ENCODE measurements around the gene VPS52. TPM values are rescaled to one million over a fixed set of nuclear protein-coding genes. Genes with fewer than 3 reads are reported as not detected.
A peak's percentile ranks its signal among the peaks of the same experiment; 100 is the strongest.

VPS52 gene
- total RNA-seq, 1 experiment from 2014 or later, result 58.2 TPM

DNA sequence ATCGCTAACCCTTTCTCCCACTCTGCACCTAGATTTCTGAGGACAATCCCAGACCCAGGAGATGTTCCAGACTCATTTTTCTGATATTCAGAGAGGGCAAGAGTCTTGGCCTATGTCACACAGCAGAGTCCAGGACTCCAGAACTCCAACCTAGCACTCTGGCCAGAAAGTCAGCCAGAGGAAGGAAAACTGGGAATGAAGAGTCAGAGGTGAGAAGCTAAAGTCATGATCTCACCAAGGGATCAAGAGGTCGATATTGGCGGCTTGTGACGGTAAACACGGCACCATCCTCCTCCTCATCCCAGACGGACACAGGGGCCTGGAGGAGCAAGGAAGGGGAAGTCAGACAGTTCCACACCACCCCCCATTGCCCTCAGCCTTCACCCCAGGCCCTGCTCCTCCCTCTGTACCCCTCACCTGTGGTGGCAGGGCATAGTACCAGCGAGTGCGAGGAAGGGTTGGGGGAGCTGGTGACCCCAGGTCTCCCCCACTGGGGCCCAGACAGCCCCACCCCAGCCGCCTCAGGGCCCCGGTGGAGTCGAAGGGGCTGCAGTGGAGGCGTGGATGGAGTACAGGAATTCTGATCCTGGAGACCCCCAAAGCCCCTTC is 25.2 kb upstream of the VPS52 start:
- Histone ChIP-seq H3K4me1 (ENCODE audit: control insufficient read depth in 1 of 2, insufficient read depth in 2 of 2, low read length in 2 of 2) (peaks cover 6 to 26% of the 10 kb centered on the region in 2 experiments; a peak in 3 of 4 replicates), H3K79me2 (ENCODE audit: insufficient read depth, low read length) (peaks cover 23% of the 10 kb centered on the region), H3K27me3 (ENCODE audit: insufficient read depth, low read length) (no peaks in the 10 kb centered on the region), H3K9me3 (ENCODE audit: control insufficient read depth in 1 of 2, insufficient read depth in 1 of 2, low read depth in 1 of 2, low read length in 2 of 2) (no peaks in the 10 kb centered on the region), H3K9ac (ENCODE audit: low read length) (peak overlapping the region; percentile 84), H3K27ac (ENCODE audit: low read depth, low read length) (peak overlapping the region; percentile 96), H3K4me3 (replicated peaks in 1 of 2; ENCODE audit: low read depth in 1 of 2, low read length in 2 of 2) (peak overlapping the region; percentile 76 to 85), H4K20me1 (ENCODE audit: insufficient read depth) (no peaks in the 10 kb centered on the region), H3K9me2 (ENCODE audit: insufficient read depth) (no peaks in the 10 kb centered on the region), H3K36me3 (ENCODE audit: control insufficient read depth in 1 of 2, insufficient read depth in 2 of 2, low read length in 2 of 2) (peaks cover 1 to 8% of the 10 kb centered on the region in 2 experiments; a peak in 3 of 4 replicates), H2AFZ (ENCODE audit: low read depth, low read length, poor library complexity, severe bottlenecking) (no peak overlapping the region), H3K4me2 (ENCODE audit: low read length) (peak overlapping the region; percentile 100)
- intact Hi-C loops (cut with micrococcal nuclease), result loop anchor here (5.0 kb wide), 2 partner anchors 115 to 130 kb away; partner anchors contain the start of gene PHF1
- no peak for ATAC-seq
- RAD21 ChIA-PET (ENCODE audit: low non-redundant PET in 1 of 2, low total read pairs in 2 of 2, uncharacterized antibody in 2 of 2, unreplicated experiment in 2 of 2), result no interaction called here
- TSS peak; percentile 17 for BruUV-seq (replicated peaks)
- no peak for DNase-seq (ENCODE audit: low read depth, low spot score)
- TF ChIP-seq TCF7L2 (IDR thresholded peaks at IDR 0.05; ENCODE audit: borderline replicate concordance, extremely low read depth, insufficient read depth, insufficient read length) (no peak), ZFX (IDR thresholded peaks at IDR 0.05) (no peak), FOSL1 (IDR thresholded peaks at IDR 0.05; ENCODE audit: low read depth) (no peak), SIN3A (IDR thresholded peaks at IDR 0.05; ENCODE audit: low read depth) (no peak), EGR1 (IDR thresholded peaks at IDR 0.05; ENCODE audit: low read depth) (no peak), CTCF (IDR thresholded peaks at IDR 0.05 in 2 of 3, conservative IDR thresholded peaks at IDR 0.05 in 1 of 3; ENCODE audit: borderline replicate concordance in 1 of 3, insufficient read depth in 1 of 3, low read depth in 2 of 3, low read length in 2 of 3) (no peak)
- POLR2A ChIA-PET, result interaction anchor here (1.3 to 1.6 kb wide), 3 partner anchors 8 to 21 kb away, joined by 4 to 11 read pairs (median 9); partner anchors contain the start of genes B3GALT4, PFDN6, WDR46 and ZBTB22
- CTCF ChIA-PET, result interaction anchor here (1.6 kb wide), 2 partner anchors 8 to 20 kb away, joined by 5 to 6 read pairs; partner anchors contain the start of genes B3GALT4, PFDN6 and WDR46

All from HCT116 (cell line).